Transverse colon (tissue), 4 donors: Measurements from ENCODE around the gene ITGB8.

Experiments
- EP300 ChIP-seq: sonication (generic); formaldehyde crosslinking; IDR thresholded peaks from one replicate; pipeline ENCODE4 v1.6.1; 2017; ENCODE audit warnings: antibody characterized with exemption, low read depth
- POLR2A ChIP-seq: fragments of 450-650 bp; IDR thresholded peaks from one replicate; pipeline ENCODE4 v1.6.1; 2016; ENCODE audit warnings: antibody characterized with exemption, mild to moderate bottlenecking, moderate library complexity
- POLR2AphosphoS5 ChIP-seq, 3 donors: sonication (generic); formaldehyde crosslinking; IDR thresholded peaks; one replicate each; pipeline ENCODE4 v1.6.1; 2016; ENCODE audit warnings: antibody characterized with exemption in 3 of 3
- TF ChIP-seq, protein P1 (sequence below), 5 experiments: fragments of 200-600 bp in 3 of 5; fragments of 450-650 bp in 2 of 5; sonication (generic) in 3 of 5; IDR thresholded peaks; 1 replicate in 2 of 5; 2 replicates in 3 of 5; pipeline ENCODE4 v1.5.1; 2016 to 2017; ENCODE audit warnings: antibody characterized with exemption in 5 of 5, inconsistent platforms in 3 of 5, mild to moderate bottlenecking in 2 of 5, moderate library complexity in 1 of 5

DNA sequence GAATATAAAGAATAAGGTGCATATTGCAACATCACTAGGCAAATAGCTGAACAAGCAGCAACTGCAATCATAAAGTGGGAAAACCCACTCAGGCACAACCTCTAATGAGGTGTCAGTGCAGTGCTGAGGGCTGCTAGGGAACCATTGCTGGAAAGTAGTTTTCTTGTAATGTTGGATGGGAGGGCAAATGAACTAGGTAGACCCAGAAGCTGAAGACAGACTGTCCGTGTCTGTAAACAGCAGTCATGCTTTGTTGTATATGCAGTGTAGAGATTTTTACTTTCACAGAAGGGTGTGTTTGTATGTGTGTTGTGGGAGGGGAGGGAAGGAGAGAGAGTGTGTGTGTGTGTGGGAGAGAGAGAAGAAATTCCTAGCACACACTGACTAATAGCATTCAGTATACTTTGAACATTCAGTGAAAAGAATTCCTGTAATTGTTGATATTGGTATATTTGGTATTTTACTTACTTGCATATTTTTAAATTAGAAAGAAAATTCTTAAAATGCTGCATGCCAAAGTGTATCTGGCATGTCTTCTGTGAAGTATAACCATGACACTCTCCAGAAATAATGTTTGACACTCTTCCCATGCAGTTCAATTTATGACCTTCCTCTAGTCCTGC is 28.8 kb downstream of the ITGB8 start:
- TF ChIP-seq POLR2AphosphoS5 (IDR thresholded peaks at IDR 0.05) (no peak), EP300 (no peak), POLR2A (no peak)
- TF ChIP-seq, protein P1, sequence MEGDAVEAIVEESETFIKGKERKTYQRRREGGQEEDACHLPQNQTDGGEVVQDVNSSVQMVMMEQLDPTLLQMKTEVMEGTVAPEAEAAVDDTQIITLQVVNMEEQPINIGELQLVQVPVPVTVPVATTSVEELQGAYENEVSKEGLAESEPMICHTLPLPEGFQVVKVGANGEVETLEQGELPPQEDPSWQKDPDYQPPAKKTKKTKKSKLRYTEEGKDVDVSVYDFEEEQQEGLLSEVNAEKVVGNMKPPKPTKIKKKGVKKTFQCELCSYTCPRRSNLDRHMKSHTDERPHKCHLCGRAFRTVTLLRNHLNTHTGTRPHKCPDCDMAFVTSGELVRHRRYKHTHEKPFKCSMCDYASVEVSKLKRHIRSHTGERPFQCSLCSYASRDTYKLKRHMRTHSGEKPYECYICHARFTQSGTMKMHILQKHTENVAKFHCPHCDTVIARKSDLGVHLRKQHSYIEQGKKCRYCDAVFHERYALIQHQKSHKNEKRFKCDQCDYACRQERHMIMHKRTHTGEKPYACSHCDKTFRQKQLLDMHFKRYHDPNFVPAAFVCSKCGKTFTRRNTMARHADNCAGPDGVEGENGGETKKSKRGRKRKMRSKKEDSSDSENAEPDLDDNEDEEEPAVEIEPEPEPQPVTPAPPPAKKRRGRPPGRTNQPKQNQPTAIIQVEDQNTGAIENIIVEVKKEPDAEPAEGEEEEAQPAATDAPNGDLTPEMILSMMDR (IDR thresholded peaks at IDR 0.05): no peak
